ENCODE measurements around the gene SEL1L2.
"Not testable (repeated sequence)": the region's sequence is repeated elsewhere in the genome, so short reads cannot be mapped to it uniquely, and the experiment has no call there.

Gene SEL1L2, protein sequence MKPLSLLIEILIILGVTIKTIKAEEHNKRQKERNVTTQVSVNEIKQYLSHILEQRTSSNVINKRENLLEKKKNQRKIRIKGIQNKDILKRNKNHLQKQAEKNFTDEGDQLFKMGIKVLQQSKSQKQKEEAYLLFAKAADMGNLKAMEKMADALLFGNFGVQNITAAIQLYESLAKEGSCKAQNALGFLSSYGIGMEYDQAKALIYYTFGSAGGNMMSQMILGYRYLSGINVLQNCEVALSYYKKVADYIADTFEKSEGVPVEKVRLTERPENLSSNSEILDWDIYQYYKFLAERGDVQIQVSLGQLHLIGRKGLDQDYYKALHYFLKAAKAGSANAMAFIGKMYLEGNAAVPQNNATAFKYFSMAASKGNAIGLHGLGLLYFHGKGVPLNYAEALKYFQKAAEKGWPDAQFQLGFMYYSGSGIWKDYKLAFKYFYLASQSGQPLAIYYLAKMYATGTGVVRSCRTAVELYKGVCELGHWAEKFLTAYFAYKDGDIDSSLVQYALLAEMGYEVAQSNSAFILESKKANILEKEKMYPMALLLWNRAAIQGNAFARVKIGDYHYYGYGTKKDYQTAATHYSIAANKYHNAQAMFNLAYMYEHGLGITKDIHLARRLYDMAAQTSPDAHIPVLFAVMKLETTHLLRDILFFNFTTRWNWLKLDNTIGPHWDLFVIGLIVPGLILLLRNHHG

DNA sequence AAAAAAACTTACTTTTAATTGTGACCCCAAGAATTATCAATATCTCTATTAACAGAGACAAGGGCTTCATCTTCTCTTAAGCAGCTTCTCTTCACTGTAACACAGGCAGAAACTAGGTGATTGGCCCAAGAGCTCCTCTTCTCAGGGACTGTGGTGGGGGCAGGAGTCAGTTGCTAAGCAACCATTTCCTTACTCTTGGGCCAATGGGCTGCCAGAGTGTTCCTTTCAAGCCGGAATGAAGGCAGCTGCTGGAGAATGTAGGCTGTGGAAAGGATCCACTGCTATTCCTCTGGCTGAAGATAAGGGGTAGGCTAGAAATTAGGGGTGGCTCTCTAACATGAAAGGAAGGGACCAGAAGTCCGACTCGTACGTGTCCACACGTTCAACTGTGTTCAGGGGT lies at the start of gene SEL1L2:
TSS of gene SEL1L2 (minus strand) at position 150 of the 400 bp plus-strand sequence. CDS start at position 70, 80 bp downstream.
- no peak for DNase-seq (ENCODE audit: low read depth in 2 of 2)

DNA sequence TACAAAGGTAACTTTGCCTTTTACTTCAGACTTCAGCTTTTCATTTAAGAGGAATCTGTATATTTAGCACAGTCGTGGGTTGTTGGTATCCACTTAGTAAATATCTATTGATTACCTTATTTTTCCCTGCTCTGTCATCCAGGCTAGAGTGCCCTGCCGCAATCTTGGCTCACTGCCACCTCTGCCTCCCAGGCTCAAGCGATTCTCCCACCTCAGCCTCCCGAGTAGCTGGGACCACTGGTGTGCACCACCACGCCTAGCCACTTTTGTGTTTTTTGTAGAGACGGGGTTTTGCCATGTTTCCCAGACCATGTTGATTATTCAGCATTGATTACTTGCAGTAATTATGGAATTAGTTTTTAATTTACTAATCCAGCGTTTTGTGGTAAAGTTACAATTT lies 46.2 kb upstream of the SEL1L2 start:
- DNase-seq (ENCODE audit: low read depth in 2 of 2) = no peak

DNA sequence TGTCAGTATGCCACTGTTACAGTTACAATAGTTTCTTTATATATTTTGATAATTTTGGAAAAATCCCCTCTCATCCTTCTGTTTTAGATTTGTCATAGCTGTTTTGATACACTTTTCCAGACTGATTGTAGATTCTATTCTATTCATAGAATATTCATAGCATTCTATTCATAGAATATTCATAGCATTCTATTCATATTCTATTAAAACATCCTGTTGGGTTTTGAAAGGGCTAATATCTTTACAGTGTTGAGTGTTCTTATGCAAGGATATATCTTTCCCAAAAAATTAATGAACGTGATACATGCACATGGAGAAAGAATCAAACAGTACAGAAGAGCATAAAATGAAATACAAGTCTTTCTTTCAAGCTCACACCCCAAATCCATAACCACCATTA lies 42.9 kb upstream of the SEL1L2 start:
- DNase-seq (ENCODE audit: low read depth in 2 of 2) = no peak

DNA sequence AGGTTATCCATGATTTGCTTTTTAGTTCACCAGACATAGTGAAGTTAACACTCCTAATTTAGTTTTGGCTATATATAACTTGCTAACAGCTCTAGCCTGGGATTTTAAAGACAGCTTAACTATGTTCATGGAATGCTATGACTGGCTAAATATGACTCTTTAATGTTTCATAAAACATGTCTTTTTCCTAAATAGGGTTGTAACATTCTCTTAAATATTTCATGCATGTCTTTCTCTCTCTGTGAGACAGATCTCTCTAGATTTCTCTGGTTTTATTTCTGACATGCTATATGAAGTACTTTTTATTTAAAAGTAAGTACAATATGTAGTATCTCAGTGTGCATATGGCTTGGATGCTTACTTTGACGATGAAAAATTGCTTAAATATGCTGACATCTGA lies 40.6 kb upstream of the SEL1L2 start:
- DNase-seq (ENCODE audit: low read depth in 2 of 2) = no peak

DNA sequence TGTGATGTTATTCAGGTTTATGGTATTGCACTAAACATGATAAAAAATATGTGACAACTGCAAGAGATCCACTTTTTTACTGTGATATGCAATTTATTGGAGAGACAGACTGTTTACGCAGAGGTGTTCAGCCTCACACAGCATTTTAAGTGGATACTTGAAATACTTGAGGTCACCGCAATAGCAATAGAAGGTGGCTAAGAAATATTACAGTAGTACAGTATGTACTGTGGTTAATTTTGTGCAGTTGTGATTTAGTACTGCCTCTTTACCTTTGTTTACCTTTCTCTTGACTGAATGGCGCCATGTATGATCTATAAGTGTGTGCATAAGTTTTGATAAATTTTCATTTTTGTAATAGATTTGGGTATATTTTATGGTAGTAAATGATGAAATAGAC lies 22.3 kb upstream of the SEL1L2 start:
- DNase-seq (ENCODE audit: low read depth in 2 of 2) = no peak

DNA sequence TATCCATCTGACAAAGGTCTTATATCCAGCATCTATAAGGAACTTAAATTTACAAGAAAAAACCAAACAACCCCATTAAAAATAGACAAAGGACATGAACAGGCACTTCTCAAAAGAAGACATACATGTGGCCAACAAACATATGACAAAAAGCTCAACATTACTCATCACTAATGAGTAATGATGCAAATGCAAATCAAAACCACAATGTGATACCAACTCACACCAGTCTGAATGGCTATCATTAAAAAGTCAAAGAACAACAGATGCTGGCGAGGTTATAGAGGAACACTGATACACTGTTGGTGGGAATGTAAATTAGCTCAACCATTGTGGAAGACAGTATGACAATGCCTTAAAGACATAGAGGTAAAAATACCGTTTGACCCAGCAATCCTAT lies 18.8 kb upstream of the SEL1L2 start:
- no peak for DNase-seq (ENCODE audit: low read depth in 2 of 2)

DNA sequence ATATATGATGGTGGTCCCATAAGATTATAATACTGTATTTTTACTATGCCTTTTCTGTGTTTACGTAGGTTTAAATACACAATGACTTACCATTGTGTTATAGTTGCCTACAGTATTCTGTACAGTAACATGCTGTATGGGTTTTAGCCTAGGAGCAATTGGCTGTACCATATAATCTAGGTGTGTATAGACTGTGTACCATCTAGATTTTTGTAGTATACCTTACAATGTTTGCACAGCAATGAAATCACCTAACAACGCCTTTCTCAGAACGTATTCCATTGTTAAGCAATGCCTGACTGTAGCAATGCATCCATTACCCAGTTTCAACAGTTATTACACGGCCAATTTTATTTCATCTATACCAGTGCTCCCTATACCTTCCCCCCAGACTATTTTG lies 15.6 kb upstream of the SEL1L2 start:
- DNase-seq (ENCODE audit: low read depth in 2 of 2) = no peak

DNA sequence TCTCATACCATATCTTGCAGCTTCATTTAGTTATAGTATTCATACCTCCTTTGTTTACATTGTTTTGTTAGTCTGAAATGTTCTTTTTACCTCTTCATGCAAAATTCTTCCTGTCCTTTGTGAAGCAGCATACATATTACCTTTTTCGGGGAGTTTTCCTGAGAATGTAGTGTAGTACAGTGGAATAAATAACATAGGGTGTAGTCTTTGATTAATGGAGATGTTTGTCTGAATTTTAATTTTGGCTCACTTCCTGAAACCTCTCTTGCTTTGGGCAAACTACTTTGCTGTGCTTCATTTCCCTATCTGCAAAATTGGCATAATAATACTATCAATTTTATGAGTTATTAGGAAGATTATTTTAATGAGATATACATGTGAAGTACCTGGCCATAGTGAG lies 10.5 kb upstream of the SEL1L2 start:
- DNase-seq (ENCODE audit: low read depth in 2 of 2) = no peak

DNA sequence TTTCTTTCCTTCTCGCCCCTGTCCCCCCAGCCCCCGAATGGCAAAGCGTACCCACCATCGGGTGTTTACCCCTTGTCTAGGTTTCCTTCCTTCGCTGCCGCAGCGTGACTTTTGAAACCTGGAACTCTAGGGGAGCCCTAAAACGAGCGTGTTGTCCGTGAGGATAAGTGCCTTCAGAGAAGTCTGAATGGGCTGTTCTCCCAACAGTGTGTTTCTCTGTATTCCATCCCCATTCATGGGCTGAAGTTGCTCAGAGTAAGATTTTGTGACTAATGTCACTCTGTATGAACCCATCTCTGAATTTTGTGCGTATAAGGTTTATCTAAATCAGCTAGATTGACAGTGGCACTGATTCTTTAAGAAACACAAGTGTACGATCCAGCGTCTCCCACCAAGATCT lies 5.9 kb upstream of the SEL1L2 start:
- DNase-seq (ENCODE audit: low read depth in 2 of 2) = no peak

DNA sequence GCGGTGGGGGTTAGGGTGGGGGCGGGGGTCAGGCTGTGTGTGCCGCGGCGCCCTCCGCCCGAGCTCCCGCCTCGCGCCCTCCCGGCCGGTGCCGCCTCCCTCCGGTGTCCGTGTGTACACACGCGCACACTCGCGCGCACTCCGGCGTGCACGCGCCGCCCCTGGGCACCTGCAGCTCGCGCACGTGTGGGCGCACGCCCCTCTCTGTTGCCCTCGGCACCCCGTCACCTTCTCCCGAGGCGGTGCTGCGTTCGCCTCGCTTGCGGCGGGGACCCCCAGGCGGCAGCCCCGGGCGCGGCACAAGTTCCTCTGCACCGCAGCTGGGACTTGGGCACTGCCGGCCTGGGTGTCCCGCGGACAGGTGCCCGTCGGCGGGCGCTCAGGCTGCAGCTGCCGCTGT lies 5.4 kb upstream of the SEL1L2 start:
- no peak for DNase-seq (ENCODE audit: low read depth in 2 of 2)

DNA sequence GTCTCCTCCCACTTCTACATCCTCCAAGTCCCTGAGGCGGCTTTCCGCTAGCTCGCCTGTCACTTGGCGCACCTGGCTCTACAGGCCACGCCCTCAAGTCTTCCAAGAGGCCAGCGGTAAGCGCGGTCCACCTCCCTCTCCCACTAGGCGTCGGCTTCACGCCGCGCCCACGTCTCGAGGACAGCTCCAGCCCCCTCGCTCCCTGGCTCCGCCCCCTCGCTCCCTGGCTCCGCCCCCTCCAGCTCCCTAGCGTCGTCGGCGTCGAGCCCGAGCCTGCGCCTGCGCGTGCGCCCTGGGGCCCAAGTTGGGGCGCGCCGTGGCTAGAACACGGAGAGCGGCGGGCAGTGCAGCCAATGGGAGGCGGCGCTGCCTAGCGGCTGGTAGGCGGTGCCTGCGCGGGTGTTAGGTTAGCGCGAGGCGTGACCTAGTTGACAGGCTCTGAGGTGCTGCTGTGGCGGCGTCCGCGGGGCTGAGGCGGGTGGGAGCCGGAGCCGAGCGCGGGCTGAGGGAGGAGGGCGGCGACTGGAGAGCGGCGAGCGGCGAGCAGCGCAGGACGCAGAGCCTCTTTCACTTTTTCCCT lies 4.8 kb upstream of the SEL1L2 start, which contains the start of gene MACROD2:
TSS of gene MACROD2 (plus strand) at position 431 of the 580 bp plus-strand sequence.
- peak; percentile 90 for DNase-seq (ENCODE audit: low read depth in 2 of 2)

DNA sequence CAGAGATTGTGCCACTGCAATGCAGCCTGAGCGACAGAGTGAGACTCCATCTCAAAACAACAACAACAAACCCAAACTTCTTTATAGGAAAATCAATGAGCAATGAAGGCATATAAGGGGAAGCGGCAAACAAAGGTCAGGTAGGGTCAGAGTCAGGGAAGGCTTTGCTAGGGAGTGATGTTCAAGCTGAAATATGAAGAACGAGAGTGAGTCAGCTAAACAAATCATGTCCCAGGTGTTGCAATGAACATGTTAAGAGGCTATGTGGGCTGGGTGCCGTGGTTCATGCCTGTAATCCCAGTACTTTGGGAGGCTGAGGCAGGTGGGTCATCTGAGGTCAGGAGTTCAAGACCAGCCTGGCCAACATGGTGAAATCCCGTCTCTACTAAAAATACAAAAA lies 1.5 kb upstream of the SEL1L2 start:
- not testable (repeated sequence) for DNase-seq (ENCODE audit: low read depth in 2 of 2)

DNA sequence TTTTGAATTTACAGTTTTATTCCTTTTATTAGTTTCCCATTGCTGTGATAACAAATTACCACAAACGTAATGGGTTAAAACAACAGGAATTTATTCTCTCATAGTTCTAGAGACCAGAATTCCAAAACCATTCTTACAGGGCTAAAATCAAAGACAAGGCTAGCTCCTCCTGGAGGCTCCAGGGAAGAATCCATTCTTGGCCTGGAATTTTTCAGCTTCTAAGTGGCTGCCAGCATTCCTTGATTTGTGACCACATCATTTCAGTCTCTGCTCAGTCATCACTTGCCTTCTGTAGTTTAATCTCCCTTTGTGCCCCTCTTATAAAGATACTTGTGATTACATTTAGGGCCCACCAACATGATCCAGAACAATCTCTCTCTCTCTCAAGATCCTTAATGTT lies 897 bp upstream of the SEL1L2 start:
- no peak for DNase-seq (ENCODE audit: low read depth in 2 of 2)

DNA sequence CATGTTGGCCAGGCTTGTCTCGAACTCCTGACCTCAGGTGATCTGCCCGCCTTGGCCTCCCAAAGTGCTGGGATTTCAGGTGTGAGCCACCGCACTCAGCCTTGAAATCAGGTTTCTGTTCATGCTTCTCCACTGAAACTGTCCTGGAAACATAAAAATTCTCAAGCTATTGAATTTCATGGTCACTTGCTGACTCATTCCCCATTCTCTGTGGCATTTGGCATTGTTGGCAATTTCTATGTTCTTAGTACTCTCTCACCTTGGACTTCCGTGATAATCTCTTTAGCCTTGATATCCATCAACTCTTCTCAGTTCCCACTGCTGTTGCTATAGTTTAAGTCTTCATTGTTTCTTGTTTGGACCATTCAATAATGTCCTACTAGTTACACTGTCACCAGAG lies 6.2 kb downstream of the SEL1L2 start:
- DNase-seq (ENCODE audit: low read depth in 2 of 2) = no peak

DNA sequence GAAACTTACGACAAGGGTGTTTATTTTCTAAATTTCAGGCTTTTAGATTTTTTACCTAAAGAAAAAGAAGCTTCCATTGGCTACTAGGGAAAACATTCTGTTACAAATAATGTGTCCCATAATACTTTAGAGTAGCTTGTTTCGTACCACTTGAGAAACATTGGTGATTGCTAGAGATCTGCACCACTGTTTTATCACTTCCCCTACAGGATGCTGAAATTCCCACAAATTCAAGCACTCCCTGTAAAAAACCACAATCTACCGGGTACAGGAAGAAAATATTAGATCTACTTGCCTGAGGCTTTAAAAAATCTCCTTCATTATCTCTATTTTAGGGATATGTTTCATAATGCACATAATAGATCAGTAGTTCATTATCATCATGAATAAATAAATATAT lies 29.9 kb downstream of the SEL1L2 start:
- DNase-seq (ENCODE audit: low read depth in 2 of 2) = no peak

DNA sequence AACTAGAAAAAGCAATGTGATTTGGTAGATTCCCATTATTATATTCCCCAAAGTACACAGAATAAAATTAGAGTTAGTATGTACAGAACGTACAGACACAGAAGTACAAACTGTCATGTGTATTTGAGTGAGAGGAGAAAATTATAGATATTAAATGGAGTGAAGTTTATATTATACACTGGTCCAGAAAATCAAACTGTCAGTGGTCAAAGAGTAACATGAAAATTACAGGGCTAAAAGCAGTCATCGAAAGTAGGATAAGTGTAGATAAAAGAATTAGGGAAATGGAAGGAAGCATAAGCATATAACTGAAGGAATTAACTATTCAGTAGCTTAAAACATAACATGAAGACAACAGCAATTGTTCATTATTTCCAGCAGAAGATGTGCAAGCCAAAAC lies 30.3 kb downstream of the SEL1L2 start:
- DNase-seq (ENCODE audit: low read depth in 2 of 2) = no peak

DNA sequence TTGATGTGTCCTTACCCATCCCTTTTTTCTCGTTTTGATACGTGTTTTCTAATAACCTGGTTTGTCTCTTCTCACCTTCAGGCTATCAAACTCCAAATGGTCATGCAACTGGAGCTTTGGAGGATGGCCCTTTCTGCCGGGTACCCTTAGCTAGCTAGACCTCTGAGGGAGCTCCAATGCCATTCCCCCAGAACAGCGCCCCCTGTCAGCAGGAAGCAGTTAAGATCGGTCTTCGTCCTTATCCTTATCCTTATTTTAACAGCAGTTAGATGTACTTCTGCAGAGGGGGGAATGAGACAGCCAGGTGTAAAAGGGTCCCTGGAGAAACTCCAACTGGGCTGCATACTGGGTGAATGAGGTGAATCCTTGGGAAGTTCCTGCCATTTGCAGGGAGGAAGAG lies 37.2 kb downstream of the SEL1L2 start:
- DNase-seq (ENCODE audit: low read depth in 2 of 2) = no peak

DNA sequence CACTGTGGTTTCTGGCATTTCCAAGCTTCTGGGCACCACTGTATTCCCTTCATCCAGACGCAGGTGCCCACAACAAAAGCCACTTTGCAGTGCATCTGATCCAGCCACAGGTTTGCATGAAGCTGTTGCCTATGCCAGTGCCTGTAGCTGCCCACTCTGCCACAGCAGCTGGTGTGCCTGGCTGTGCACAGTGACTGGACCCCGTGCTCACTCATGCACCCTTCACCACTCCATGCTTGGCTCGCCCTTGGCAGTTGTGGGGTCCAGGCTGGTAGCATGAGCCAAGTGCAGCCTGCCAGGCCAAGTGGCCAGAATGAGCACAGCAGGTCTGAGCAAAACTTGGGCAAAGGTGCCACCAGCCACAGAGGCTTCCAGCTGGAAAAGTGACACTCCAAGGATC lies 42.7 kb downstream of the SEL1L2 start:
- DNase-seq (ENCODE audit: low read depth in 2 of 2) = no peak

DNA sequence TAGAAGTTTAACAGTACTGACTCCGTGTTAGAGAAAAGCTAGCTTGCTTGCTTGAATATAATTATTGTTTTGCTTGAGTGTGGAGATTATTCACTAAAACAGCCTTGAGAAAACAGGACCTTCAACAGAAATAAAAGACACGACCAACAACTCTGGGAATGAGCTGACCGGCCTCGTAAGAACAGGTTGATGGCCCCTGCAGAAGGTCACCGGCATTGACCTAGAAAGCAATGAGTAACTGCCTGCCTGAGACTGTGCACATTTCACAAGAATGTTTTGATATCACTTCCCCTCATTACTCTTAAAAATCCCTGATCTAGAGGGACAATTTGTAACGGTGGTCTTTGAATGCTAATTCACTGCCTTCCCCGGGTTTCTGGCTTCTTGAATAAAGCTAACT lies 49.4 kb downstream of the SEL1L2 start:
- no peak for DNase-seq (ENCODE audit: low read depth in 2 of 2)

DNA sequence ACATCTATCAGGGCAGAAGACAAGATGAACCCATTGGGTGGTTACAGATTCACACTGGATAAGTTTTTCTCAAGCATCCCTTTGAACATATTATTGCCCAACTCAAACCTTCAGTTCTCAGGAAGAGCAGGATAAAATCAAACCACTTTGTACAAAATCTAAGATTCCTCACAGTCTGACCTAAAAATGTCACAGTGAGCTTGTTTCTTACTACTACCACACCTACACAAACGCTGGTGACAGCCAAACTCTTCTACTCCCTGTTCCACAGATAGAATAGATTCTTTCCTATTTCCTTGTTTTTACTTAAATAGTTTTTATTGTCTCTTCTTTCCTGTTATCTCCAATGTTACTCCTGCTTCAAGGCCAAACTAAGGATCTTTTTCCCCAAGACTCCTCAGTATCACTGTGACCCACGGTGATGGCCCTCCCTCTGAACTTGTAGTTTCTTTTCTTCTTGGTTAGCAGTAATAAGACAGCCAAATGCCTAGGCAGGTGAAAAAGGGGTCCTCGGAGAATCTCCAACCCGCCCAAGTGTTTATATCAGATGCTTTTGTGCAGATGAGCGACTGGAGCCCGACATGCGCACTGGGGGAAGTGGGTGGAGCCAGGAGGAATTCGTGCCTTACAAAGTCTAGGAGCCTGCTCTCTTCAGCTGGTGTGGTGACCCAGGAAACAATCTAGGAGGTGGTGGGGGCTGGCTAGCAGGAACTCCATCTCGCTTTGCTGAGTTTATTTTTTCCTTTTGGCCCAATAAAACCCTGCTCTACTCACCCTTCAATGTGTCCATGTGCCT lies 53.4 kb downstream of the SEL1L2 start:
- no peak for DNase-seq (ENCODE audit: low read depth in 2 of 2)

DNA sequence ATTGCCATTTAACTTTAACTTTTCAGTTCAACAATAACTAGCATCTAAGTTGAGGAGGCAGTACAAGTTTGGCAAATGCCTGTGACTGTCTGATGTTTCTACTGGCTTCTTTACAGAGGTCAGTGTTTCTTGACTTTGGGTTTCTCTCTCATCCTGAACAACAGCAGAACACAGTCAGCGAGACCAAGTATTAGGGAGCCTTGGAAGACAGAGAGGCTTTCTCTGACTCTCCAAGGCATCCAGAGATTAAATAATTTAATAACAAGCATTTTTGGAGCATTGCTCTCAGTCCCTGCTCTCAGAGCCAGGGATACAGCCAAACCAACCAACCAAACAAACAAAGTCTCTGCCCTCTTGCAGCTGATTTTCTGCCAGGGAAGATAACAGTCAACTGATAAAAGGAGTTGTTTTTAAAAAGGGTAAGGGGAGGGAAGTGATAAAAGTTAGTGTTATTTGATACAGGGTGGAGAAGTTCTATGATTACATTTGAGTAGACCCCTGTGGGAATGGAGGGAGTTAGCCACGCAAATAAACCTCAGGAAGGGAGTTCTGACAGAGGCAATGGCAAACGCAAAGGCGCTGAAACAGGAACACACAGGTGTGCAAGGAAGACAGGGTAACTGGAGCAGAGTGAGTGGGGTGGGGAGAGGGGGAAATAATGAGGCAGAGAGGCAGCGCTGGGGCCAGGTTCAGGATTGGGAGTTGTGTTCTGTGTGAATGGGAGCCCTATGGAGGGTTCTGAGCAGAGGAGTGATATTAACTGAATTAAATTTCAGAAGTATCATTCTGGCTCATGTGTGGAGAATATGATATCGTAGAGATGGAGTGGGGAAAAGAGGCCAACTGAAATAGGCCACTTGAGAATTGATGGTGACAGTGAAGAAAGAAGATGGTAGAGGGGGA lies 55.2 kb downstream of the SEL1L2 start:
- no peak for DNase-seq (ENCODE audit: low read depth in 2 of 2)

Data from fibroblast of skin of left quadriceps (primary cell).